ENCODE results near the gene SUZ12.

GRCh38 chr17:32015245-32016013 is 78.6 kb downstream of the SUZ12 start:
- TF ChIP-seq POLR2AphosphoS5 (IDR thresholded peaks at IDR 0.05): no peak
- TF ChIP-seq, protein P1, sequence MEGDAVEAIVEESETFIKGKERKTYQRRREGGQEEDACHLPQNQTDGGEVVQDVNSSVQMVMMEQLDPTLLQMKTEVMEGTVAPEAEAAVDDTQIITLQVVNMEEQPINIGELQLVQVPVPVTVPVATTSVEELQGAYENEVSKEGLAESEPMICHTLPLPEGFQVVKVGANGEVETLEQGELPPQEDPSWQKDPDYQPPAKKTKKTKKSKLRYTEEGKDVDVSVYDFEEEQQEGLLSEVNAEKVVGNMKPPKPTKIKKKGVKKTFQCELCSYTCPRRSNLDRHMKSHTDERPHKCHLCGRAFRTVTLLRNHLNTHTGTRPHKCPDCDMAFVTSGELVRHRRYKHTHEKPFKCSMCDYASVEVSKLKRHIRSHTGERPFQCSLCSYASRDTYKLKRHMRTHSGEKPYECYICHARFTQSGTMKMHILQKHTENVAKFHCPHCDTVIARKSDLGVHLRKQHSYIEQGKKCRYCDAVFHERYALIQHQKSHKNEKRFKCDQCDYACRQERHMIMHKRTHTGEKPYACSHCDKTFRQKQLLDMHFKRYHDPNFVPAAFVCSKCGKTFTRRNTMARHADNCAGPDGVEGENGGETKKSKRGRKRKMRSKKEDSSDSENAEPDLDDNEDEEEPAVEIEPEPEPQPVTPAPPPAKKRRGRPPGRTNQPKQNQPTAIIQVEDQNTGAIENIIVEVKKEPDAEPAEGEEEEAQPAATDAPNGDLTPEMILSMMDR (IDR thresholded peaks at IDR 0.05; ENCODE audit: poor library complexity, severe bottlenecking): no peak
- no peak for TF ChIP-seq MXI1 (conservative IDR thresholded peaks at IDR 0.05; ENCODE audit: poor library complexity, severe bottlenecking)
- no peak for TF ChIP-seq RAD21 (conservative IDR thresholded peaks at IDR 0.05)
- no peak for TF ChIP-seq REST (IDR thresholded peaks at IDR 0.05; ENCODE audit: borderline replicate concordance)

Measured in neural cell (in vitro differentiated cells).